Stimulated activated CD8-positive, alpha-beta memory T cell treated with anti-CD3 and anti-CD28 coated beads, Interleukin-12 subunit alpha, Interleukin-12 subunit beta, amount 100 ng/mL, for 24 hours (primary cell): Measurements from ENCODE around the gene FANCC.
"Not testable (repeated sequence)": the region's sequence is repeated elsewhere in the genome, so short reads cannot be mapped to it uniquely, and the experiment has no call there.

Experiments
- DNase-seq: peaks from one replicate; pipeline ENCODE4 v3.0.0-alpha.2; 2020; ENCODE audit errors: extremely low read depth

Gene FANCC

GRCh38 chr9:95282332-95282731 is 35.2 kb downstream of the FANCC start:
- DNase-seq: no peak

DNA sequence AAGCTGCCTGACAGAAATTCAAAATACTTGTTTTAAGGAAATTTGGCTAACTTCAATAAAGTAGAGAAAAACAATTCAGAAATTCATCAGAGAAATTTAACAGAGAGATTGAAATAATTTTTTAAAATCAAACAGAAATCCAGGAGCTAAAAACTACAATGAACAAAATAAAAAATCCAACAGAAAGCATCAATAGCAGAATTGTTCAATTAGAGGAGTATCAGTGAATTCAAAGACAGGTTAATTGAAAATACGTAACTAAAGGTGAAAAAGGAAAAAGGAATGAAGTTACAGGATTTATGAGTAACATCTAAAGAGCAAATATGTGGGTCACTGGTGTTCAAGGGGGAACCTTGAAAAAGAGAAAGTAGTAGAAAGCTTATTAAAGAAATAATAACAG is 36.8 kb downstream of the FANCC start:
- DNase-seq: no peak

DNA sequence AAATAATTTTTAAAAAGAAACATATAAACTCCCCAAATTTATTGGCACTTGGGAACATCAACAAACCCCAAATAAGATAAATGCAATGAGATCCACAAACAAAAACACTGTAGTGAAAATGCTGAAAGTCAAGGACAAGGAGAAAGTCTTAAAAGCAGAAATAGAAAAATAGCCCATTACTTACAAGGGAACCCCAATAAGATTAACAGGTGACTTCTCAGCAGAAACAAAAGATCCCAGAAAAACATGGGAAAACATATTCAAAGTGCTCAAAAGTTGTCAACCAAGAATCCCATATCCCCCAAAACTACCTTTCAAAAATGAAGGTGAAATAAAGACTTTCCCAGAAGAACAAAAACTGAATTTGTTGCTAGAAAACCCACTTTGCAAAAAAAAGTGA is 40.0 kb downstream of the FANCC start:
- DNase-seq: no peak

DNA sequence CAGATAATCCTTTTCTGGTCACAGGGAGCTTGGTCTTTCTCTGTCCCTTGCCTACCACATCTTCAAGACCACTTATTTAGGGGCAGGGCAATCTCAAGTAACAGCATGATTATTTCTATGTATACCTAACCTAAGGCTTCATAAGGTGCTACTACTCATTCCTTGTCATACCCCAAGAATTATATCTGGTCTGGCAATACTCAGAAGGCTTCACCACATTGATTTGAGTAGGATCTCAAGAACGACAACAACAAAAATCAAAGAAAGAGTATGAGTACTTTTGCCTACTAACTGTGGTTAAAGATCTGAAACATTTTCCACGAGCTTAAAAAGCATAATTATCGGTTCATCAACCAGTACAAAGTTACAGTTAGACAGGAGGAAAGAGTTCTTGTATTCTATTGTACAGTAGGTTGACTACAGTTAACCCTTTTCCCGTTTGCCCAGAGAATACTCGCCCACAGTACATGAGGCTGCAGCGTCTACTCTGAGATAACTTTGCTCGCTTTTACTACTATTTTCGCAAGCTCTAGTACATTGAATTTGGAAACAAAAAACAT is 41.0 kb downstream of the FANCC start:
- no peak for DNase-seq

DNA sequence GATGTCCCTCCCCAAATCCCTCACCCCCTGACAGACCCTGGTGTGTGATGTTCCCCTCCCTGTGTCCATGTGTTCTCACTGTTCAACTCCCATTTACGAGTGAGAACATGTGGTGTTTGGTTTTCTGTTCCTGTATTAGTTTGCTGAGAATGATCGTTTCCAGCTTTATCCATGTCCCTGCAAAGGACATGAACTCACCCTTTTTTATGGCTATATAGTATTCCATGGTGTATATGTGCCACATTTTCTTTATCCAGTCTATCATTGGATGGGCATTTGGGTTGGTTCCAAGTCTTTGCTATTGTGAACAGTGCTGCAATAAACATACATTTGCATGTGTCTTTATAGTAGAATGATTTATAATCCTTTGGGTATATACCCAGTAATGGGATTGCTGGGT is 43.3 kb downstream of the FANCC start:
- not testable (repeated sequence) for DNase-seq

DNA sequence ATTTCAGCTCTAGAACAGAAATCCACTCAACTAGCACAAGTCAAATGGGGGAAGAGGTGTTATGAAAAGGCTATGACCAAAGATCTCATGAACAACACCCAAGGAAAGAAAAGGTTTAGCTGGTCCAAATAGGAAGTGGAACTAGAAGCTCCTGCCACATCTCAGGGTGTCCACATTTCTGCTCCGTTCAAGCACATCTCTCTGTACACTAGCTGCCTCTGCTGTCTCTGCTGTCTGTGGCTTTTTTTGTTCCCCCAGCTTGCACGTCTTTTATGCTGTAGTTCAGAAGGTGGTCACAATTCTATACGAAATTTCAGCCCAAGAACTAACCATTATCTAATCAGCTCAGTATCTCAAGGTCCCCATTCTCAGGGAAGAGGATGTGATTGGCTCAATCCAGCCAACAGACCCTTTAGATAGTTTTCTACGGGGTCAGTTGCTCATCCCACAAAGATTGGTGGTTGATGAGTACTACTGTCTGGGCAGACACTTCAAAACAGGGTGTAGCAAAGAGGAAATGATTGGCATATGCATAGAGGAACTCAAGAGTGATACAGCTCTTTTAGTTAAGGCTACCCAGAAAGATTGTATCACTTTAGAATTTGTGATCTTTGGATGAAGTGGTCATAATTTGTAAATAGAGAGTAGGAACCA is 44.0 kb downstream of the FANCC start:
- no peak for DNase-seq

DNA sequence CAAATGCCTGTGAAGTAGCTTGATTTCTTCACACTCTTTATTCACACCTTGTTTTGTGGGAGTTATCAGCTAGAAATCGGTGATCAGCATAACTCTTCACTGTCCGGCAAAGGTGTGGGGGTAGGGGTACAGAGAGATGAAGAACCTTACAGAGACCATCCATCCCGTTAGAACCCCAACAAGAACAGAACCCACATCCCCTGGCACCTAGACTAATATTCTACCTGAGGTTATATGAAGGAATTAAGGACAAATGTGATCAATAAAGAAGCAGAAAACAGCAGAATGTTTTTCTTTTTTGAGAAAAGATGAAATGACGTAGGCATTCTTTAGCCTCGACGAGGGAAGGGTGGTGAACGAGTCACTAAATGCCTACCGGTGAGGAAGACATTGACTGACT is 44.7 kb downstream of the FANCC start:
- no peak for DNase-seq

DNA sequence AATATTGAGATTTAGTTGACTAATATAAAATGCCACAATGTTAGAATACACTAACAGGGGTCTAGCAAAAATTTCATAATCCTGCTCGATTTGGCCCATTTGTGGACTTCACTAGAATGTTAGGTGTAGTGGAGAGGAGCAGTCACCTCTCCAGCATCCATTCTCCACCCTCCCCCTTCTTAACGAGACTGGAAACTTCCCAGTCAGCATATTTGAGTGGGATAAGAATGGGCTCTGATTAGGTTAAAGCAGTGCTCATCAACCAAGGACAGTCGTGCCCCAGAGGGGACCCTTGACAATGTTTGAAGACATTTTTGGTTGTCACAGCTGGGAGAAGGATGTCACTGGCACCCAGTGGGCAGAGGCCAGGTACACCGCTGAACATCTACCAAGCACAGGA is 46.7 kb downstream of the FANCC start:
- no peak for DNase-seq

DNA sequence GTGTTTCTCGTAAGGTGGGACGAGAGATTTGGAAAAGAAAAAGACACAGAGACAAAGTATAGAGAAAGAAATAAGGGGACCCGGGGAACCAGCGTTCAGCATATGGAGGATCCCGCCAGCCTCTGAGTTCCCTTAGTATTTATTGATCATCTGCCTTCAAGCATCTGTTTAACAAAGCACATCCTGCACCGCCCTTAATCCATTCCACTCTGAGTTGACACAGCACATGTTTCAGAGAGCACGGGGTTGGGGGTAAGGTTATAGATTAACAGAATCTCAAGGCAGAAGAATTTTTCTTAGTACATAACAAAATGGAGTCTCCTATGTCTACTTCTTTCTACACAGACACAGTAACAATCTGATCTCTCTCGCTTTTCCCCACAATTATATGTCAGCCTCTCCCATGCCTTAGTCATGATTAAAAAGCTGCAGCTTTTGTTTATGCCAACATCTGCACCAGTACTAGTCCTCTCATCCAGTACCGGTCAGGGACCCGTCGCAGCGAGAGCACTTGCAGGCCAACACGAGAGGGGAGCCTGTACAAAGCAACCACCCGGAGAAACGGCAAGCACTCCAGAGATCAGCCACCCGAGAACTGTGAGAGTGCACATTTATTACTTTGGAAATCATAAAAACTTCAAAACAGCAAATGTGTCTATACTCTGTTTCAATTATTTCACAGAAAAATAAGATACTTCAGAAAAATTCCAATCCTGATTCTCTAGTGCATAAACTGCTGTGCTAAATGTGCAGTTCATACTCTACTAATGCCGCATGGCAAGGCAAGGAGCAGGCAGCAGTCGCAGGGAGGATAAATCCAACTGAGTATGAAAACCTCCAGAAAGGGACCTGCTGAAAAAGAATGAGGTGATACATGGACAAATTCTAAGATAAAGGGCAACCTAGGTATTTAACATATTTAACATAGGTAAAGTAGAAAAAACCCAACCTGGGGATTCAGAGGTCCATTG is 47.4 kb downstream of the FANCC start:
- DNase-seq: not testable (repeated sequence)

DNA sequence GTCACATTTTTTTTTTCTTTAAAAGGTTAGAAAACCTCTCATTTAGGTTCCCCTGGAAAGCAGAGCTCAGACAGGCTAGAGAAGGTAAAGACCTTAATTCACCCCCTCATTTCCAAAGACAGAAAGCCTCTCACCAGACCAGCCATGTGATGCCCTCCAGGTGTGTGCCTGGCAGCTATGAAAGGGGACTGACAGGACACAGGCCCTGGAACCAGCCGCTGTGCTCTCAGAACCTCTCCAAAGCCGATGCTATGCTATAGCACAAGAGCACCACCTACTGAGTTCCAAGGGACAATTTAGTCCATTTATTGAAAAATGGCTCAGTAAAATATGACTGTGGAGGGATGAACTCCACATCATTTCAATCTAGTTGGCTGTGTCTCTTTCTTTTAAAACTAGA is 48.8 kb downstream of the FANCC start:
- DNase-seq: no peak

DNA sequence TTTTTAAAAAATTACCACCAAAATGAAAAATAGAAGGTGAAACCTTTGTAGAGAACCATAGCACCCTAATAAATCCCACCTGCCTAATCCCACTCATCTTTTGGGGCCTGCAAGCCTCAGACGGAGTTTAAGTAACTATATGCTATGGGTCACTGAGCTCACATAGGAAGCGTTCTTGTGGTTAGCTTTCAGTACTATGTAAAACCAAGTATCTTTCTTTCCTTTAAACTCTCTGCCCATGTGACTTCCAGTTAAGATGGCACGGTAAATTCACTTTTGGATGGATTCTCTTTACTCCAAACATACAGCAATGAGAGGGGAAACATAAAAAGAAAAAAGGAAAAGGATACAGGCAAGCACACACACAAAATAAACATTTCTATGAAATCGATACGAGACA is 50.9 kb downstream of the FANCC start:
- no peak for DNase-seq

DNA sequence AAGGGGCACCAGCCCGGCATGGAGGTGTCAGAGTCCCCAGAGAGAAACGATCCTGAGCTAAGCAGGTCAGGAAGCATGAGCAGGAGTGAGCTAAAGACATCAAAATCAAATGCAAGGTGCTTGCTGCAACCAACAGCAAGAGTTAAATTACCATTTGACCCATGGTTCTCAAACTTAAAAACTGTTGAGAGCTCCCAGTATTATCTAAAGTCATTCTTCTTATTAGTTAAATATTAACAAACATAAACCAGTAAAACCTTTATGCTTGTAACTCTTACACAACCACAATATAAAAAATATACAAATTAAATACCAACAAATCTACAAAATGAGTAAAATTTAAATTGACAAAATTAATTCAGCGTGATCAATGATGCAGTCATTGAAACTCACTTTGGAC is 51.5 kb downstream of the FANCC start:
- DNase-seq: no peak

DNA sequence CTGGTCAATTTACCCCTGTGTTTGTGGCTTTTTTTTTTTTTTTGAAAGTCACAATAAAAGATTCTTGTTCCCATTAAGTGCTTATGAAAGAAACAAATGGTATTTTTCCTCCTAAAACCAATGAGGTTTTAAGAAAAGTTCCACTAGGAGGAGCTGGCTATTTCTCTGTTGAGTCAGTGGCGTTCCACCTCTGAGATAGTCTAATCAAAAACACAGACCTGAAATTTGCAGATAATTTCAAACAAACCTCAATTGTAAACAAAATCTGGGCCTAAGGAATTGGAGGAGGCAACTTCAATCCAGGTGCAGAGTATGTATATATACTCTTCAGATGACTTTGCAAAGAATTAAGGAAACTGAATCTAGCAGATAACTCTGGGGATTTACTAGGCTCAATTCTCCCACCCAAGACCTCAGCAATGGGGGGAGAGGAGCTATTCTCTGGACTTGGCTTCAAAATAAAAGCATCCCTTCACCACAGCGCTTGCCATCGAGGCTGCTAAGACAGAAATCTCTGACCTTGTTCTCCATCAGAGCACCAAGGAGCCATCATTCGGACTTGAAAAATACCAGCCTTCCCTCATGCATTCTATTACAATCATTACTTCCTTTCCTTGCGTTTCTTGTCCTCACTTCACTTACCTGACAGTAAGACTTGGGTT is 52.4 kb downstream of the FANCC start:
- DNase-seq: no peak

- no peak for DNase-seq
Measured at GRCh38 chr9:95261890-95262289, 55.6 kb downstream of the FANCC start.

DNA sequence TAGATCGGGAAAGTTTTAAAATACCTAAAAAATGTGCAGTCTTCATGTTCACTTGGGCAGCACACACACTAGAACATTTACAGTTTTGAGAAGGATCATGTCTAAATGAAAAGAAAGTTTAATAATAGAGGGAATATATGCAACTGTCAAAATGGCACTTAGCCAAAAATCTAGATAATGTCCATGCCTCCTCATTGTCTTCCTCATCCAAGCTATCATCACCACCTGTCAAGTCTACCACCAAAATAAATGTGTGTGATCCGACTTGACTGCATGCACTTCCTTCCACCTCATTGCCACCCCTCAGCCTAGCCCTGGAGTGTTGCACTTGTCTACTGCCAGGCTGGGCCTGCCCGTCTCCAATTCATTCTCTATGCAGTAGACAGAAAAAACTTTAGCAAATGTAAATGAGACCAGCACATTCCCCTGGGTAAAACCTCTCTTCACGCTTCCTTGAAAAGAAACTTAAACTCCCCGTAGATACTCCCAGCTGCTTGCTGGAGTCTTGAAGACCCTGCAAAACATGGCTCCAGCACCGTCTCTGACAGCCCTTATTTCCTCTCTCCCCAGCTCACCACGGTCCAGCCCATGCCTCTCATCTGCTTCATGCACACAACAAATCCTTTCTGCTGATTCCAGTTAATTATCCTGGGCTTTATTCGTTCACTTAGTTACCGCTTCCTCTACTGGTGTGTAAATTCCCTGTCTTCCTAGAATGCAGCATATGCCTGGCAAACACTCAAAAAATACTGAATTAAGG is 66.9 kb downstream of the FANCC start:
- no peak for DNase-seq

GRCh38 chr9:95249986-95250385 is 67.5 kb downstream of the FANCC start:
- no peak for DNase-seq

DNA sequence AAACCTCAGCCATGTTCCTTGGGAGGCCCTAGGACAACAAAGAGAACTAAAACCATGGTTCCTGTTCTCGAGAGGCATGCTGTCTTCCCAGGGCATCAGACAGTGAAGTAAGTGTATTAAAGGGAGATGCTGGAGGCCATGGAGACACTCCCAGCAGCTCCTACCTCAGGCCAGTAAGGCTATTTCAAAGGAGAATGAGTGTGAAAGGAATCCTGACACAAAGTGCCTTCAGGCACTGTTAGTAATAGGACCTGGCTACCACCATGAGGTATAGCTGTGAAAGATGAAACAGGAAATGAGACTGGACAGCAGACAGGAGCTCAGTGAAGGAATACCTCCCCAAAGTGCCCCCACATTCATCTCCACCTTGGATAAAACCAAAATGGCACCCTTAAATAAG is 71.0 kb downstream of the FANCC start:
- DNase-seq: no peak

- no peak for DNase-seq
Measured at GRCh38 chr9:95242613-95243012, 74.9 kb downstream of the FANCC start.

DNA sequence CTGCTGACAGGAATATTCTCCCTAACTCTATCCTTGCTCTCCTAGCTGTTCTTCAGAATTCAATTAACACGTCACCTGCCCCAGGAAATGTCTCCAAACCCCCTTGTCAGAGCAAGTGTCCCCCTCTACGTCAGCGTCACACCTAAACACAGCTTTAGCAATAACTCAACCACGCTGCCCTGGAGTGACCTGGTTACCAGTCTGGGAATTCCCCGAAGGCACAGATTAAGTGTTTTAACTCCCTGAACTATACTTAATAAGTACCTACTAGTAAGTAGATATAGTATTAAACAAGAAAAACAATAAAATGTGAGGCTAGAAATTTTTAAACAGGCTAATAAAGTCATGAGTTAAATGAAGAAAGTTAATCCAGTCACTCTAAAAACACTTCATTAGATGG is 78.4 kb downstream of the FANCC start:
- no peak for DNase-seq

DNA sequence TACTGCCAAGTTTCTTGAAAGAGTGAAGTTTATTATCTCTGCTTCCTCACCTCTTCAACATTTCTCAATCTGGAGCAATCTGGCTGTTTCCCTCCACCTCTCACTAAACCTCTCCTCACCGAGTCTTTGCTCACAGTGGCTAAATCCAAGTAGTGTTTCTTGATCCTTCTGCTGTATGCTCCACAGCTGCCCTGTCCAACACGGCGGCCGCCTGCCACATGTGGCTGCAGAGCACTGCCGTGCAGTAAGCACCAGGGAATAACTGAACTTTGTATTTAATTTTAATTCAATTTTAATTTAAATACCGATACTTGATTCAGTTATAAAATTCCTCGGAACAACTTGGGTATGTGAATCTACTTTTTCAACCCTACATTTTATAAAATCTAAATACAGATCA is 80.2 kb downstream of the FANCC start:
- no peak for DNase-seq

DNA sequence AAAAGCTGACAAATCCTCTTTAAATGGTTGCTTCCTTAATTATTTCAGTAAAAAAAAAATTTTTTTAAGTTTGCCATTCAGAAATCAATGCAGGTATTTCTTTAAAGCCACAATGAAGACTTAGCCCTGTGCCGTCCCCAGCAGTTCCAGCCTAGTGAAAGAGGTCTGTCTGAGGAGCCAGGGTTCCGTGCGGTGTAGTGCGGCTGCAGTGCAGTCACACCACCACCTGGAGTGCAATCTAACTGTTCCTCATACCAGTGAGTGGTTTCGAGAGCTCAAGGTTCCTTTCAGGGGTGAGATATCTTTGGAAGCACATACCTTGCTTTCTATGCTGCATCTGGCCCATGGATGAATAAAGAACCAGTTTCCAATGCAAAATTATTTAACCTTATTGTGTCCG is 87.5 kb downstream of the FANCC start:
- no peak for DNase-seq
